Measurements from ENCODE around the gene C1D.

The C1D gene

DNA sequence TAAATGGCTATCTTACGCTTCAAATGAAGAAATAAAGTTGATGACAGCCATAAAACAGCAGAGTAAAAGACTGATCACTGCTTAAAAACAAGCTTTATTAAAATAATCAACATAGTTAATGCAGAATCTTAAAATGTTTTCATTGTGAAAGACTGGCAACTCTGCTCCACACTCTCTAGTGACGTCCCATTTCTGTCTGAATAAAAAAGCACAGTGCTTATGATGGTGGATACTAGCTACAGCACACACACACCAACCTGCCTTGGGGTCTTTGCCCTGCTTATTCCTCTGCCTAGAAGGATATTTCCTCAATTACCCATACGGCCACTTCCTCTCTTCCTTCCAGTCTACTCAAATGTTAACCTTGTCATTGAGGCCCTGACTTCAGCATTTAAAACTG, 19.1 kb downstream of the C1D start:
- Mint-ChIP-seq H3K9me3 (no peaks in the 10 kb centered on the region), H3K4me3 (no peak overlapping the region), H3K27ac (no peak overlapping the region), H3K36me3 (peaks cover 13% of the 10 kb centered on the region), H3K27me3 (no peaks in the 10 kb centered on the region), H3K4me1 (no peaks in the 10 kb centered on the region)
- CTCF ChIA-PET, result interaction anchor here (0.8 to 1.4 kb wide), 2 partner anchors 9 to 11 kb away, joined by 3 read pairs; no protein-coding TSS in a partner anchor
- no peak for DNase-seq

- H3K9me3 Mint-ChIP-seq, result no peaks in the 10 kb centered on the region
- no peaks in the 10 kb centered on the region for H3K4me1 Mint-ChIP-seq
- no peak overlapping the region for H3K27ac Mint-ChIP-seq
- H3K27me3 Mint-ChIP-seq, result no peaks in the 10 kb centered on the region
- H3K36me3 Mint-ChIP-seq, result peaks cover 13% of the 10 kb centered on the region
- no peak for DNase-seq
- no peak overlapping the region for H3K4me3 Mint-ChIP-seq
- CTCF ChIA-PET, result no interaction called here
Observed at GRCh38 chr2:68043032-68043431, 19.8 kb downstream of the C1D start.

- Mint-ChIP-seq H3K36me3 (peaks cover 13% of the 10 kb centered on the region), H3K4me3 (no peak overlapping the region), H3K27me3 (no peaks in the 10 kb centered on the region), H3K9me3 (no peaks in the 10 kb centered on the region), H3K4me1 (no peaks in the 10 kb centered on the region), H3K27ac (no peak overlapping the region)
- no peak for DNase-seq
- CTCF ChIA-PET, result no interaction called here
Observed at GRCh38 chr2:68041704-68042245, 21.0 kb downstream of the C1D start.

DNA sequence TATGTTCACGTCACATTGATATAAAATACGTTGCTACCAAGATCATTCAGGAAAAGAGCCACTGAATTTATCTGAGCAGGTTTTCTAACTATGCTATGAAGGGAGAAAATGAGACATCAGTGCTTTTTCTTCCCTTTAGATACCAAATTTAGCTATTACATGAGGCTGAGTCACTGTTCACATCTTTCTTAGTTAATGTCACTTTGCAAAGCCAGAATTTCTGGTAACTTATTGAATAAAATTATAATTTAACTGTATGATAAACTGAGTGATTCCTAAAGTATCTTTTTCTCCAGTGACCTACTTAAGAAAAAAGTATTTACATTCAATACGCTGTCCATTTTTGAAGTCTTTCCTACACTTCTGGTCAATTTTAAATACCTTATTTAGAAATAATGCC, 22.7 kb downstream of the C1D start:
- Mint-ChIP-seq H3K27ac (no peak overlapping the region), H3K9me3 (no peaks in the 10 kb centered on the region), H3K27me3 (no peaks in the 10 kb centered on the region), H3K4me3 (no peak overlapping the region), H3K4me1 (no peaks in the 10 kb centered on the region), H3K36me3 (peaks cover 10% of the 10 kb centered on the region)
- no peak for DNase-seq
- CTCF ChIA-PET, result no interaction called here

DNA sequence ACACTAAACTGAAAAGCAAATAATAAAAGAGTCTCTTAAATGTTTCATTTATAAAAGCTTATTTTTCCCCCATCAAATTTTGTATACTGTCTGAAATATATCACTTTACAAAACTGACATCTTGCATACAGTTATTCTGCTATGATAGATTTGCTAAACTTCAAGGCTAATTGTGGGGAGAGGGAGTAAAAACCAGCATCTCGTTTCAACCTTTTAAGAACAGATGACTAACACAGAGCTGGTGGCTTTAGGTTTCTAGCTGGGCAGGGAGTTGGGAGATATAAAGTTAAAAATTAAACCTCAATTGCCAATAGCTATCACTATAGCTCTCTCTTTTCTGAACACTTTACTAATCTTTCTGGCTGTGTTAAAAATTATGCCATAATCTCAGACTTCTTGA, 23.5 kb downstream of the C1D start:
- Mint-ChIP-seq H3K36me3 (peaks cover 9% of the 10 kb centered on the region), H3K27ac (no peak overlapping the region), H3K4me3 (no peak overlapping the region), H3K27me3 (no peaks in the 10 kb centered on the region), H3K9me3 (no peaks in the 10 kb centered on the region), H3K4me1 (no peaks in the 10 kb centered on the region)
- no peak for DNase-seq
- CTCF ChIA-PET, result interaction anchor here (1.1 kb wide), 1 partner anchor 252 kb away, joined by 3 read pairs; no protein-coding TSS in a partner anchor

DNA sequence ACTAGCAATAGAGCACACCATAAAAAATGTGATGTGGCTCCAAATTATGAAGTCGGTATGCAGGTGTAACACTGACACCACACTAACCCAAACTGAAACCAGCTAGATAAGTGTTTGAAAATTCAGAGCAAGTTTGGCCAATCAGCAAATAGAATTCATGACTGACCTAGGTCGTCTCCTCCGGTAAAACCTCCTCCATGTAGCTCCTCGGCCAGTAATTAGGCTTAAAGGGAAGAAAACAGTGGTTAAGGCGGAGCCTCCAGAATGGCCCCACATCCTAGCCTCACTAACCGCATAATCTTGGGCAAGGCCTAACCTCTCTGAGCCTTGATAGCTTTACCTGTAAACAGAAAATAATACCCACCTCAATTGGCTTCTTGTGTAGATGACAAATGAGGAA, 30.1 kb downstream of the C1D start:
- H3K27me3 Mint-ChIP-seq, result peaks cover 4% of the 10 kb centered on the region
- no peaks in the 10 kb centered on the region for H3K9me3 Mint-ChIP-seq
- H3K4me1 Mint-ChIP-seq, result no peaks in the 10 kb centered on the region
- DNase-seq, result no peak
- no peak overlapping the region for H3K27ac Mint-ChIP-seq
- no peaks in the 10 kb centered on the region for H3K36me3 Mint-ChIP-seq
- H3K4me3 Mint-ChIP-seq, result no peak overlapping the region
- CTCF ChIA-PET, result interaction anchor here (0.8 kb wide), 1 partner anchor 11 kb away, joined by 3 read pairs; no protein-coding TSS in a partner anchor

DNA sequence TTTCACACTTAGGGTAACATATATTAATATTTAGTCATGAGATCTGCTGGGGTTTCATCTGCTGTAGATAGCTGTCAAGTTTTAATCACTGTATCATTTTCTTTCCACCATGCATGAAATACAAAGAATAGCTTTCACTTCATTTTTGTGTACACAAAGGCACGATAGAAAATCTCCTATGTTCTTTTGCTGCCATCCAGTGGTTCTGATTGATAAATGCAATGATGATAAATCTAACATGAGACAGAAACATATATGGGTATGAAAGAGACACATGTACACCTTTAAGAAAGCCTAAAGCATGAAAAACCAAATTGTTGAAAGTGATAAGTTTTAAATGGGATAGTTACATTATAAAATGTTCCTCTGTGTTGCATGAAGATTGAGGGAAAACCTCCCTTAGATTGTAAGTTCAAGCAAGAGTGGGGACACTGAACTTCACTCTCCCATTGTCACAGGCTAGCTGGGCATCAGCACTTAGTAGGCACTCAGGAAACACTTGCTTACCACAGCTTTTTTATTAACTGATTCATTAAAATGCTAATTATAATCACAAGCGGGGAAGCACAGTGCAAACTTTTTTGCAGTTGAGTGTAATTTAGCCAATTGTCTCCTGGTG, 31.2 kb downstream of the C1D start:
- Mint-ChIP-seq H3K4me1 (no peaks in the 10 kb centered on the region), H3K36me3 (no peaks in the 10 kb centered on the region), H3K27me3 (peaks cover 8% of the 10 kb centered on the region), H3K27ac (no peak overlapping the region), H3K9me3 (no peaks in the 10 kb centered on the region), H3K4me3 (no peak overlapping the region)
- CTCF ChIA-PET, result interaction anchor here (0.8 to 1.2 kb wide), 4 partner anchors 101 to 295 kb away, joined by 3 to 4 read pairs (median 4); no protein-coding TSS in a partner anchor
- no peak for DNase-seq

DNA sequence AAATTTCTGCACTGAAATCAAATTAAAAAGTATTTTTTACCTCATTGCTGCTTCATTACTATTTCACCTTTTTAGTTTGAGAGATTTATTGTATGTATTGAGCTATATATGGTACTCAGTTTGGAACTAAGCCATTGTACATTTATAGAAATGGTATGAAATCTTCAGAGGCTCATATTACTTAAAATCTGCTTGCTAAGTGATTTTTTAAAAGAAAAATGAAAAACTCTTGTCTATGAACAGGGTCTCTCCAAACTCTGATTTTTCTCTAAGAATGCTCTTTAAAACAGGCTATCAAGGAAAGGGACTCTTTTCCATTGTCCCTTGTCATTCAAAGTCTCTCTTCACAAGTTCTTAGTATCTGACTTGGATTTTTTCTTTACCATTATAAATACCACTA, 31.8 kb downstream of the C1D start:
- H3K36me3 Mint-ChIP-seq, result no peaks in the 10 kb centered on the region

GRCh38 chr2:68030529-68030928, 32.3 kb downstream of the C1D start:
- CTCF ChIA-PET, result interaction anchor here (1.2 kb wide), 1 partner anchor 167 kb away, joined by 3 read pairs; no protein-coding TSS in a partner anchor
- no peak for DNase-seq
- Mint-ChIP-seq H3K27me3 (peaks cover 17% of the 10 kb centered on the region), H3K36me3 (no peaks in the 10 kb centered on the region), H3K4me1 (no peaks in the 10 kb centered on the region), H3K4me3 (no peak overlapping the region), H3K9me3 (no peaks in the 10 kb centered on the region), H3K27ac (no peak overlapping the region)

More for the DNA sequence above, 31.8 kb downstream of the C1D start:
- Mint-ChIP-seq H3K4me3 (no peak overlapping the region), H3K4me1 (no peaks in the 10 kb centered on the region), H3K27ac (no peak overlapping the region), H3K9me3 (no peaks in the 10 kb centered on the region), H3K27me3 (peaks cover 14% of the 10 kb centered on the region)
- no peak for DNase-seq
- CTCF ChIA-PET, result interaction anchor here (0.8 to 1.2 kb wide), 4 partner anchors 100 to 294 kb away, joined by 3 to 4 read pairs (median 4); no protein-coding TSS in a partner anchor

DNA sequence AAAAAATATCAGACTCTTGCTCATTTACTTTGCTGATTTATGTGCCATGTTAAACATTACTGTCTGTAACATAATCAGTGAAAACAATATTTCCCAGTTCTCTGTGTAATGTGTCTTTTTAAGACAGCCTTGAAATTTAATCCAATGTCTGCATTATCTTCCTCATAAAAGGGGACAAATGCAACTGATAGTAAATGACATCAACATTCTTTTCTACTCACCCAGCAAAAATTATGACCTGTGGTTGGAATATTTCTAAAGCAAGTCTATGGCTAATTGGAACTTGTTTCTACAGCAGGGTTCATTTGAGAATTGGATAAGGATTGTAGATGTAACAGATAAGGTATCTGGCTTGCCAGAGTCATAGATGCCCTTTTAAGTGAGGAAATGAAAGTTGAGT, 34.8 kb downstream of the C1D start:
- CTCF ChIA-PET, result no interaction called here
- no peaks in the 10 kb centered on the region for H3K4me1 Mint-ChIP-seq

GRCh38 chr2:68024450-68024849, 38.4 kb downstream of the C1D start:
- Mint-ChIP-seq H3K9me3 (no peaks in the 10 kb centered on the region), H3K4me3 (no peak overlapping the region), H3K4me1 (no peaks in the 10 kb centered on the region), H3K27me3 (peaks cover 16% of the 10 kb centered on the region), H3K36me3 (no peaks in the 10 kb centered on the region), H3K27ac (no peak overlapping the region)
- CTCF ChIA-PET, result no interaction called here
- DNase-seq, result no peak

More for the DNA sequence above, 34.8 kb downstream of the C1D start:
- no peak for DNase-seq
- Mint-ChIP-seq H3K4me3 (no peak overlapping the region), H3K9me3 (no peaks in the 10 kb centered on the region), H3K36me3 (no peaks in the 10 kb centered on the region), H3K27me3 (peaks cover 17% of the 10 kb centered on the region), H3K27ac (no peak overlapping the region)

- Mint-ChIP-seq H3K27ac (no peak overlapping the region), H3K4me3 (no peak overlapping the region), H3K9me3 (no peaks in the 10 kb centered on the region), H3K27me3 (peaks cover 16% of the 10 kb centered on the region), H3K4me1 (no peaks in the 10 kb centered on the region), H3K36me3 (no peaks in the 10 kb centered on the region)
- CTCF ChIA-PET, result no interaction called here
- DNase-seq, result no peak
Observed at GRCh38 chr2:68023904-68024303, 38.9 kb downstream of the C1D start.

DNA sequence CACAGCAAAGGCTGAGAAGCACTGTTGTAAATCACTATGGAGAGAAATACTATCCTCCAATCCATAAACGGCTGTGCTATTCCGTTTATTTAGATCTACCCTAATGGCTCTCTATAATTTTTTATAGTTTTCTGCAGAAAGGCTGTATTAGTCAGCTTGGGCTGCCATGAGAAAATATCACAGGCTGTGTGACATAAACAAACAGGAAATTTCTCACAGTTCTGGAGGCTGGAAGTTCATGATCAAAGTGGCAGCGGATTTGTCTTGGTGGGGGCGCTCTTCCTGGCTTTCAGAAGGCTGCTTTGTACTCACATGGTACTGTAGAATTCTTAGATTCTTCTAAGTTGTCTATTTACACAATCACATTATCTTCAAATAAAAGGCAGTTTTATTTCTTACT, 44.1 kb downstream of the C1D start:
- CTCF ChIA-PET, result no interaction called here
- Mint-ChIP-seq H3K4me1 (no peaks in the 10 kb centered on the region), H3K36me3 (no peaks in the 10 kb centered on the region), H3K9me3 (no peaks in the 10 kb centered on the region), H3K4me3 (no peak overlapping the region), H3K27me3 (peaks cover 3% of the 10 kb centered on the region), H3K27ac (no peak overlapping the region)
- DNase-seq, result no peak

DNA sequence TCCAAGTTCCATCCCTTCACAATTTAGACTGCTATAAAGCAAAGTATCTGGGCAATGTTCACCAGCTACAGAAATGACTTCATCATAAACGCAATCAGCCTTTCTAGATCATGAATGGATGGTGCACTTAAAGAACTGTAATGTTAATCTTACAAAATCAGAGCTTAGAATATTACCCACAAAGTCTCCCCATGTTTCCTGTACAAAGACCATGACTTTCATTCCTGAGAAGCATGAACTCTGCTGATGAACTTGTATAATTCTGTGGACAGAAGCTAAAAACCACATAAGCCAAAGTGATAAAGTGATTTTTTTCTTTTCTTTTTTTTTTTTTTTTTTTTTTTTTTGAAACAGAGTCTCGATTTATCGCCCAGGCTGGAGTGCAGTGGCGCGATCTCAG, 53.3 kb downstream of the C1D start:
- no peak overlapping the region for H3K27ac Mint-ChIP-seq
- H3K36me3 Mint-ChIP-seq, result no peaks in the 10 kb centered on the region
- CTCF ChIA-PET, result no interaction called here

DNA sequence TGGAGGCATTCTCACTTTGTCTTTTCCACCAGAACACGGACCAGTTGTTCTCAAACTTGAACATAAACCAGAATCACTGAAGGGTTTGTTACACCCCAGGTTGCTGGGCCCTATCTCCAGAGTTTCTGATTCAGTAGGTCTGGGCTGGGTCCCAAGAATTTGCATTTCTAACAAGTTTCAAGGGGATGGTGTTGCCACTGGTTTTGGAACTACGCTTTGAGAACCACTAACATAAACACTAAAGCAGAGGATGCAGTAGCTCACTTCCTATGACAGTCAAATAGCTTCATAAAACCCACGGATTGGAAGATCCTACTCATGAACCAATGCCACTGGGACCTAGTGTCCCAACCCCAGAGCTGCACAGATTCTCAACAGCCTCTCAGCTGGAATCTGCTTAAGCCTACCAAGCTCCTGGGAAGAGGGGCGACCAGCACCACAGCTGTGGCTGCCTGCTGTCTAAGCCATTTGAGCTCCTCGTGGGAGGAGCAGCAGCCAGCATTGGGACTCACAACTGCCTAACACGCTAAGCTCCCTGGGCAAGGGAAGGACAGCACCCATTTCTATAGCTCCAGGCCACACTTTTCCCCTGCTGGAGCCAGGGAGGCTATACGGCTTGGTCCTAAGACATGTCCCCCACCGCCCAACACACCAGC, 62.5 kb downstream of the C1D start:
- no peaks in the 10 kb centered on the region for H3K4me1 Mint-ChIP-seq

More for the DNA sequence above, 53.3 kb downstream of the C1D start:
- Mint-ChIP-seq H3K4me3 (no peak overlapping the region), H3K9me3 (no peaks in the 10 kb centered on the region), H3K4me1 (no peaks in the 10 kb centered on the region), H3K27me3 (no peaks in the 10 kb centered on the region)
- no peak for DNase-seq

More for the DNA sequence above, 62.5 kb downstream of the C1D start:
- DNase-seq, result no peak
- no peaks in the 10 kb centered on the region for H3K36me3 Mint-ChIP-seq
- CTCF ChIA-PET, result no interaction called here
- no peak overlapping the region for H3K27ac Mint-ChIP-seq
- no peaks in the 10 kb centered on the region for H3K9me3 Mint-ChIP-seq
- H3K4me3 Mint-ChIP-seq, result no peak overlapping the region
- H3K27me3 Mint-ChIP-seq, result peaks cover 3% of the 10 kb centered on the region
